NCI-H748 (cell line): Measurements from ENCODE around the gene SMAP2.
"Not testable (repeated sequence)": the region's sequence is repeated elsewhere in the genome, so short reads cannot be mapped to it uniquely, and the experiment has no call there.

Experiments used
- DNase-seq: peaks from one replicate; lab custom pipeline; 2025; ENCODE audit not compliant: unreplicated experiment; lab: John Stamatoyannopoulos, UW

The SMAP2 gene

GRCh38 chr1:40371707-40372258 lies 1.7 kb upstream of the SMAP2 start:
- DNase-seq = no peak

- no peak for DNase-seq
Measured at GRCh38 chr1:40372658-40373322, 737 bp upstream of the SMAP2 start.

- DNase-seq = no peak
Measured at GRCh38 chr1:40377512-40377911, 4.0 kb downstream of the SMAP2 start.

- DNase-seq = no peak
Measured at GRCh38 chr1:40379785-40380452, 6.4 kb downstream of the SMAP2 start.

GRCh38 chr1:40380817-40381216 lies 7.3 kb downstream of the SMAP2 start:
- DNase-seq = no peak

GRCh38 chr1:40381268-40382107 lies 8.0 kb downstream of the SMAP2 start:
- no peak for DNase-seq

- no peak for DNase-seq
Measured at GRCh38 chr1:40382108-40382460, 8.6 kb downstream of the SMAP2 start.

GRCh38 chr1:40382601-40383000 lies 9.1 kb downstream of the SMAP2 start:
- no peak for DNase-seq

- no peak for DNase-seq
Measured at GRCh38 chr1:40383095-40383487, 9.6 kb downstream of the SMAP2 start.

GRCh38 chr1:40383488-40384412 lies 10.2 kb downstream of the SMAP2 start:
- no peak for DNase-seq

GRCh38 chr1:40384413-40384762 lies 10.9 kb downstream of the SMAP2 start:
- peak; percentile 54 for DNase-seq

- no peak for DNase-seq
Measured at GRCh38 chr1:40384887-40385286, 11.4 kb downstream of the SMAP2 start.

GRCh38 chr1:40385437-40386358 lies 12.2 kb downstream of the SMAP2 start:
- no peak for DNase-seq

GRCh38 chr1:40386359-40386723 lies 12.8 kb downstream of the SMAP2 start:
- DNase-seq = no peak

GRCh38 chr1:40386796-40387195 lies 13.3 kb downstream of the SMAP2 start:
- DNase-seq = no peak

- DNase-seq = not testable (repeated sequence)
Measured at GRCh38 chr1:40387381-40388306, 14.1 kb downstream of the SMAP2 start.

- not testable (repeated sequence) for DNase-seq
Measured at GRCh38 chr1:40388456-40389321, 15.2 kb downstream of the SMAP2 start.

GRCh38 chr1:40389322-40389803 lies 15.8 kb downstream of the SMAP2 start:
- peak; percentile 86 for DNase-seq
